ENCODE measurements around the gene CAST.

The CAST gene

GRCh38 chr5:96675882-96676281, 13.7 kb downstream of the CAST start:
- DNase-seq: no peak

- DNase-seq: no peak
These were observed 15.3 kb downstream of the CAST start for GRCh38 chr5:96677496-96677895.

- DNase-seq: no peak
These were observed 17.1 kb downstream of the CAST start for GRCh38 chr5:96679293-96679692.

- no peak for DNase-seq
These were observed 18.7 kb downstream of the CAST start for GRCh38 chr5:96680759-96681470.

- DNase-seq: no peak
These were observed 21.2 kb downstream of the CAST start for GRCh38 chr5:96683392-96683791.

- no peak for DNase-seq
These were observed 21.6 kb downstream of the CAST start for GRCh38 chr5:96683810-96684209.

GRCh38 chr5:96687080-96687479, 24.9 kb downstream of the CAST start:
- DNase-seq: no peak

GRCh38 chr5:96687812-96688453, 25.8 kb downstream of the CAST start:
- DNase-seq: no peak

- DNase-seq: no peak
These were observed 28.7 kb downstream of the CAST start for GRCh38 chr5:96690861-96691260.

GRCh38 chr5:96691503-96692303, 29.5 kb downstream of the CAST start:
- no peak for DNase-seq

- DNase-seq: no peak
These were observed 30.3 kb downstream of the CAST start for GRCh38 chr5:96692441-96692840.

- DNase-seq: no peak
These were observed 37.1 kb downstream of the CAST start for GRCh38 chr5:96699186-96699820.

GRCh38 chr5:96702503-96703383, 40.6 kb downstream of the CAST start:
- DNase-seq: peak; percentile 92

- no peak for DNase-seq
These were observed 41.3 kb downstream of the CAST start for GRCh38 chr5:96703384-96703920.

GRCh38 chr5:96703995-96704394, 41.8 kb downstream of the CAST start:
- no peak for DNase-seq

GRCh38 chr5:96706433-96707111, 44.4 kb downstream of the CAST start:
- DNase-seq: no peak

- no peak for DNase-seq
These were observed 46.4 kb downstream of the CAST start for GRCh38 chr5:96708600-96708999.

- no peak for DNase-seq
These were observed 47.1 kb downstream of the CAST start for GRCh38 chr5:96709152-96709821.

GRCh38 chr5:96712100-96712746, 50.0 kb downstream of the CAST start:
- no peak for DNase-seq

GRCh38 chr5:96714450-96714849, 52.3 kb downstream of the CAST start:
- no peak for DNase-seq

Data from right forelimb (tissue), 1 donor.